ENCODE data around the gene ENAH.

- TF ChIP-seq CTCF (IDR thresholded peaks at IDR 0.05) (no peak), EP300 (IDR thresholded peaks at IDR 0.05) (no peak)
These were observed 56.9 kb downstream of the ENAH start for GRCh38 chr1:225595974-225596551.
